ENCODE results near the gene AUTS2.
A peak's percentile ranks its signal among the peaks of the same experiment; 100 is the strongest.

AUTS2 gene

GRCh38 chr7:70756789-70757188 is 1158.5 kb downstream of the AUTS2 start:
- no peak overlapping the region for H3K4me3 Mint-ChIP-seq
- H3K9me3 Mint-ChIP-seq: no peaks in the 10 kb centered on the region
- no peak for DNase-seq (ENCODE audit: low spot score)
- no peaks in the 10 kb centered on the region for H3K27me3 Mint-ChIP-seq (ENCODE audit: low read depth)
- no peaks in the 10 kb centered on the region for H3K4me1 Mint-ChIP-seq (ENCODE audit: low read depth)
- H3K27ac Mint-ChIP-seq: no peak overlapping the region
- no peaks in the 10 kb centered on the region for H3K36me3 Mint-ChIP-seq (ENCODE audit: low read depth)

GRCh38 chr7:70758646-70759045 is 1160.4 kb downstream of the AUTS2 start:
- Mint-ChIP-seq H3K4me3 (no peak overlapping the region), H3K27ac (no peak overlapping the region), H3K9me3 (no peaks in the 10 kb centered on the region), H3K27me3 (ENCODE audit: low read depth) (no peaks in the 10 kb centered on the region), H3K36me3 (ENCODE audit: low read depth) (no peaks in the 10 kb centered on the region), H3K4me1 (ENCODE audit: low read depth) (no peaks in the 10 kb centered on the region)
- no peak for DNase-seq (ENCODE audit: low spot score)

GRCh38 chr7:70759674-70760073 is 1161.4 kb downstream of the AUTS2 start:
- no peak for DNase-seq (ENCODE audit: low spot score)
- H3K9me3 Mint-ChIP-seq: no peaks in the 10 kb centered on the region
- H3K27me3 Mint-ChIP-seq (ENCODE audit: low read depth): no peaks in the 10 kb centered on the region
- H3K4me3 Mint-ChIP-seq: no peak overlapping the region
- no peaks in the 10 kb centered on the region for H3K36me3 Mint-ChIP-seq (ENCODE audit: low read depth)
- no peak overlapping the region for H3K27ac Mint-ChIP-seq
- no peaks in the 10 kb centered on the region for H3K4me1 Mint-ChIP-seq (ENCODE audit: low read depth)

GRCh38 chr7:70761711-70762328 is 1163.5 kb downstream of the AUTS2 start:
- no peak overlapping the region for H3K27ac Mint-ChIP-seq
- no peaks in the 10 kb centered on the region for H3K36me3 Mint-ChIP-seq (ENCODE audit: low read depth)
- DNase-seq (ENCODE audit: low spot score): no peak
- no peak overlapping the region for H3K4me3 Mint-ChIP-seq
- no peaks in the 10 kb centered on the region for H3K27me3 Mint-ChIP-seq (ENCODE audit: low read depth)
- H3K9me3 Mint-ChIP-seq: no peaks in the 10 kb centered on the region
- H3K4me1 Mint-ChIP-seq (ENCODE audit: low read depth): no peaks in the 10 kb centered on the region

GRCh38 chr7:70762696-70763095 is 1164.4 kb downstream of the AUTS2 start:
- Mint-ChIP-seq H3K4me1 (ENCODE audit: low read depth) (no peaks in the 10 kb centered on the region), H3K4me3 (no peak overlapping the region), H3K9me3 (no peaks in the 10 kb centered on the region), H3K27me3 (ENCODE audit: low read depth) (no peaks in the 10 kb centered on the region), H3K27ac (no peak overlapping the region), H3K36me3 (ENCODE audit: low read depth) (no peaks in the 10 kb centered on the region)
- no peak for DNase-seq (ENCODE audit: low spot score)

- no peak for DNase-seq (ENCODE audit: low spot score)
- Mint-ChIP-seq H3K27me3 (ENCODE audit: low read depth) (no peaks in the 10 kb centered on the region), H3K36me3 (ENCODE audit: low read depth) (no peaks in the 10 kb centered on the region), H3K4me3 (peak overlapping the region; percentile 19), H3K9me3 (no peaks in the 10 kb centered on the region), H3K4me1 (ENCODE audit: low read depth) (no peaks in the 10 kb centered on the region), H3K27ac (no peak overlapping the region)
Observed at GRCh38 chr7:70763961-70764691, 1165.9 kb downstream of the AUTS2 start.

GRCh38 chr7:70764701-70765208 is 1166.5 kb downstream of the AUTS2 start:
- no peak overlapping the region for H3K27ac Mint-ChIP-seq
- H3K4me3 Mint-ChIP-seq: no peak overlapping the region
- H3K36me3 Mint-ChIP-seq (ENCODE audit: low read depth): no peaks in the 10 kb centered on the region

GRCh38 chr7:70765651-70766050 is 1167.4 kb downstream of the AUTS2 start:
- no peaks in the 10 kb centered on the region for H3K36me3 Mint-ChIP-seq (ENCODE audit: low read depth)
- H3K27me3 Mint-ChIP-seq (ENCODE audit: low read depth): no peaks in the 10 kb centered on the region
- H3K9me3 Mint-ChIP-seq: no peaks in the 10 kb centered on the region
- no peak overlapping the region for H3K4me3 Mint-ChIP-seq
- DNase-seq (ENCODE audit: low spot score): no peak
- no peaks in the 10 kb centered on the region for H3K4me1 Mint-ChIP-seq (ENCODE audit: low read depth)
- H3K27ac Mint-ChIP-seq: no peak overlapping the region

More at GRCh38 chr7:70764701-70765208, 1166.5 kb downstream of the AUTS2 start:
- no peaks in the 10 kb centered on the region for H3K9me3 Mint-ChIP-seq
- DNase-seq (ENCODE audit: low spot score): no peak
- no peaks in the 10 kb centered on the region for H3K4me1 Mint-ChIP-seq (ENCODE audit: low read depth)
- H3K27me3 Mint-ChIP-seq (ENCODE audit: low read depth): no peaks in the 10 kb centered on the region

- Mint-ChIP-seq H3K9me3 (no peaks in the 10 kb centered on the region), H3K27ac (no peak overlapping the region), H3K27me3 (ENCODE audit: low read depth) (no peaks in the 10 kb centered on the region), H3K36me3 (ENCODE audit: low read depth) (no peaks in the 10 kb centered on the region), H3K4me1 (ENCODE audit: low read depth) (no peaks in the 10 kb centered on the region), H3K4me3 (no peak overlapping the region)
- DNase-seq (ENCODE audit: low spot score): no peak
Observed at GRCh38 chr7:70766109-70766508, 1167.8 kb downstream of the AUTS2 start.

- Mint-ChIP-seq H3K9me3 (no peaks in the 10 kb centered on the region), H3K27ac (no peak overlapping the region), H3K4me1 (ENCODE audit: low read depth) (no peaks in the 10 kb centered on the region), H3K4me3 (no peak overlapping the region), H3K36me3 (ENCODE audit: low read depth) (no peaks in the 10 kb centered on the region), H3K27me3 (ENCODE audit: low read depth) (no peaks in the 10 kb centered on the region)
- DNase-seq (ENCODE audit: low spot score): no peak
Observed at GRCh38 chr7:70766694-70767093, 1168.4 kb downstream of the AUTS2 start.

- Mint-ChIP-seq H3K36me3 (ENCODE audit: low read depth) (peaks cover 2% of the 10 kb centered on the region), H3K9me3 (no peaks in the 10 kb centered on the region)
Observed at GRCh38 chr7:70770154-70770553, 1171.9 kb downstream of the AUTS2 start.

GRCh38 chr7:70771451-70771850 is 1173.2 kb downstream of the AUTS2 start:
- Mint-ChIP-seq H3K36me3 (ENCODE audit: low read depth) (peaks cover 2% of the 10 kb centered on the region), H3K9me3 (no peaks in the 10 kb centered on the region), H3K4me3 (no peak overlapping the region), H3K27me3 (ENCODE audit: low read depth) (no peaks in the 10 kb centered on the region), H3K27ac (no peak overlapping the region), H3K4me1 (ENCODE audit: low read depth) (peaks cover 3% of the 10 kb centered on the region)
- no peak for DNase-seq (ENCODE audit: low spot score)

More at GRCh38 chr7:70770154-70770553, 1171.9 kb downstream of the AUTS2 start:
- Mint-ChIP-seq H3K4me3 (no peak overlapping the region), H3K27me3 (ENCODE audit: low read depth) (no peaks in the 10 kb centered on the region), H3K4me1 (ENCODE audit: low read depth) (no peaks in the 10 kb centered on the region), H3K27ac (no peak overlapping the region)
- no peak for DNase-seq (ENCODE audit: low spot score)

- Mint-ChIP-seq H3K36me3 (ENCODE audit: low read depth) (peaks cover 2% of the 10 kb centered on the region), H3K9me3 (no peaks in the 10 kb centered on the region), H3K27me3 (ENCODE audit: low read depth) (no peaks in the 10 kb centered on the region), H3K27ac (no peak overlapping the region), H3K4me1 (ENCODE audit: low read depth) (peaks cover 11% of the 10 kb centered on the region), H3K4me3 (no peak overlapping the region)
- DNase-seq (ENCODE audit: low spot score): no peak
Observed at GRCh38 chr7:70772891-70773290, 1174.6 kb downstream of the AUTS2 start.

GRCh38 chr7:70773406-70773805 is 1175.1 kb downstream of the AUTS2 start:
- no peak overlapping the region for H3K27ac Mint-ChIP-seq
- no peaks in the 10 kb centered on the region for H3K9me3 Mint-ChIP-seq
- peaks cover 11% of the 10 kb centered on the region for H3K4me1 Mint-ChIP-seq (ENCODE audit: low read depth)
- DNase-seq (ENCODE audit: low spot score): no peak
- H3K36me3 Mint-ChIP-seq (ENCODE audit: low read depth): peaks cover 2% of the 10 kb centered on the region
- H3K27me3 Mint-ChIP-seq (ENCODE audit: low read depth): no peaks in the 10 kb centered on the region
- H3K4me3 Mint-ChIP-seq: no peak overlapping the region

Data from T-helper 2 cell treated with Interferon-gamma antibody and Interleukin-4, amounts not matched to agents 5 μg/mL and 100 μg/mL, for 36 hours (primary cell).